Parathyroid adenoma (tissue), 2 donors: ENCODE data around the gene DRGX.

Experiments
- H2AFZ ChIP-seq: fragments of 300-600 bp; sonication (generic); one replicate; pipeline ENCODE4 v1.7.0; 2017; ENCODE audit warnings: antibody characterized with exemption, mild to moderate bottlenecking
- H3K27ac ChIP-seq: fragments of 300-600 bp; sonication (generic); one replicate; pipeline ENCODE4 v1.7.0; 2017
- H3K27me3 ChIP-seq: fragments of 300-600 bp; sonication (generic); one replicate; pipeline ENCODE4 v1.7.0; 2017; ENCODE audit warnings: low read length; ENCODE audit not compliant: control insufficient read depth, insufficient read depth
- H3K36me3 ChIP-seq: fragments of 300-600 bp; sonication (generic); one replicate; pipeline ENCODE4 v1.7.0; 2017; ENCODE audit warnings: low read length; ENCODE audit not compliant: control insufficient read depth, insufficient read depth
- H3K4me1 ChIP-seq: fragments of 300-600 bp; sonication (generic); one replicate; pipeline ENCODE4 v1.7.0; 2017; ENCODE audit warnings: control low read depth
- H3K4me2 ChIP-seq: fragments of 300-600 bp; sonication (generic); one replicate; pipeline ENCODE4 v1.7.0; 2017; ENCODE audit warnings: low read length
- H3K4me3 ChIP-seq: fragments of 300-600 bp; sonication (generic); one replicate; pipeline ENCODE4 v1.7.0; 2017; ENCODE audit warnings: low read depth, low read length
- H3K79me2 ChIP-seq: fragments of 300-600 bp; sonication (generic); one replicate; pipeline ENCODE4 v1.7.0; 2017; ENCODE audit warnings: control low read depth
- H3K9ac ChIP-seq: fragments of 300-600 bp; sonication (generic); one replicate; pipeline ENCODE4 v1.7.0; 2017; ENCODE audit warnings: mild to moderate bottlenecking
- H3K9me3 ChIP-seq: fragments of 300-600 bp; sonication (generic); one replicate; pipeline ENCODE4 v1.7.0; 2017; ENCODE audit warnings: low read length; ENCODE audit not compliant: control insufficient read depth
- CTCF ChIP-seq: fragments of 300-600 bp; sonication (generic); IDR thresholded peaks from one replicate; pipeline ENCODE4 v1.7.0; 2017; ENCODE audit warnings: antibody characterized with exemption, mild to moderate bottlenecking
- donor health status: primary hyperparathyroidism.

The DRGX gene

GRCh38 chr10:49321021-49321420, 74.9 kb downstream of the DRGX start:
- H3K4me2 ChIP-seq: no peak overlapping the region
- H2AFZ ChIP-seq: no peak overlapping the region
- H3K79me2 ChIP-seq: peaks cover under 1% of the 10 kb centered on the region
- H3K9me3 ChIP-seq: no peaks in the 10 kb centered on the region
- H3K27me3 ChIP-seq: no peaks in the 10 kb centered on the region
- no peaks in the 10 kb centered on the region for H3K4me1 ChIP-seq
- no peaks in the 10 kb centered on the region for H3K36me3 ChIP-seq
- TF ChIP-seq CTCF: no peak
- no peak overlapping the region for H3K9ac ChIP-seq
- no peak overlapping the region for H3K27ac ChIP-seq
- no peak overlapping the region for H3K4me3 ChIP-seq

- no peaks in the 10 kb centered on the region for H3K4me1 ChIP-seq
- no peak for TF ChIP-seq CTCF
- no peak overlapping the region for H3K9ac ChIP-seq
- H3K9me3 ChIP-seq: no peaks in the 10 kb centered on the region
- no peak overlapping the region for H3K4me3 ChIP-seq
- H3K27me3 ChIP-seq: no peaks in the 10 kb centered on the region
- H3K4me2 ChIP-seq: no peak overlapping the region
- peaks cover 5% of the 10 kb centered on the region for H3K79me2 ChIP-seq
- H3K36me3 ChIP-seq: no peaks in the 10 kb centered on the region
- H2AFZ ChIP-seq: no peak overlapping the region
- no peak overlapping the region for H3K27ac ChIP-seq
These were observed 75.7 kb downstream of the DRGX start for GRCh38 chr10:49320191-49320590.

- no peaks in the 10 kb centered on the region for H3K27me3 ChIP-seq
- H3K36me3 ChIP-seq: no peaks in the 10 kb centered on the region
- H3K4me2 ChIP-seq: no peak overlapping the region
- H3K4me1 ChIP-seq: no peaks in the 10 kb centered on the region
- no peak overlapping the region for H3K9ac ChIP-seq
- no peak for TF ChIP-seq CTCF
- H3K9me3 ChIP-seq: no peaks in the 10 kb centered on the region
- no peak overlapping the region for H3K4me3 ChIP-seq
- H3K79me2 ChIP-seq: peaks cover 5% of the 10 kb centered on the region
- H2AFZ ChIP-seq: no peak overlapping the region
- no peak overlapping the region for H3K27ac ChIP-seq
These were observed 76.7 kb downstream of the DRGX start for GRCh38 chr10:49319206-49319605.

- no peak overlapping the region for H3K4me3 ChIP-seq
- no peak for TF ChIP-seq CTCF
- H3K4me2 ChIP-seq: no peak overlapping the region
These were observed 77.1 kb downstream of the DRGX start for GRCh38 chr10:49318755-49319154.

GRCh38 chr10:49318028-49318427, 77.9 kb downstream of the DRGX start:
- H3K9ac ChIP-seq: no peak overlapping the region
- no peak overlapping the region for H3K4me2 ChIP-seq
- no peaks in the 10 kb centered on the region for H3K9me3 ChIP-seq
- TF ChIP-seq CTCF: no peak
- H3K4me1 ChIP-seq: peaks cover 4% of the 10 kb centered on the region
- H3K4me3 ChIP-seq: no peak overlapping the region
- H2AFZ ChIP-seq: no peak overlapping the region
- H3K27me3 ChIP-seq: no peaks in the 10 kb centered on the region
- H3K79me2 ChIP-seq: peaks cover 5% of the 10 kb centered on the region
- H3K36me3 ChIP-seq: no peaks in the 10 kb centered on the region
- H3K27ac ChIP-seq: no peak overlapping the region

More at GRCh38 chr10:49318755-49319154, 77.1 kb downstream of the DRGX start:
- Histone ChIP-seq H3K36me3 (no peaks in the 10 kb centered on the region), H3K27me3 (no peaks in the 10 kb centered on the region), H3K4me1 (peaks cover under 1% of the 10 kb centered on the region), H3K9ac (no peak overlapping the region), H3K79me2 (peaks cover 5% of the 10 kb centered on the region), H3K9me3 (no peaks in the 10 kb centered on the region), H3K27ac (no peak overlapping the region), H2AFZ (no peak overlapping the region)
